ENCODE measurements around the gene SAC3D1.
"Not testable (repeated sequence)": the region's sequence is repeated elsewhere in the genome, so short reads cannot be mapped to it uniquely, and the experiment has no call there.

Gene SAC3D1

DNA sequence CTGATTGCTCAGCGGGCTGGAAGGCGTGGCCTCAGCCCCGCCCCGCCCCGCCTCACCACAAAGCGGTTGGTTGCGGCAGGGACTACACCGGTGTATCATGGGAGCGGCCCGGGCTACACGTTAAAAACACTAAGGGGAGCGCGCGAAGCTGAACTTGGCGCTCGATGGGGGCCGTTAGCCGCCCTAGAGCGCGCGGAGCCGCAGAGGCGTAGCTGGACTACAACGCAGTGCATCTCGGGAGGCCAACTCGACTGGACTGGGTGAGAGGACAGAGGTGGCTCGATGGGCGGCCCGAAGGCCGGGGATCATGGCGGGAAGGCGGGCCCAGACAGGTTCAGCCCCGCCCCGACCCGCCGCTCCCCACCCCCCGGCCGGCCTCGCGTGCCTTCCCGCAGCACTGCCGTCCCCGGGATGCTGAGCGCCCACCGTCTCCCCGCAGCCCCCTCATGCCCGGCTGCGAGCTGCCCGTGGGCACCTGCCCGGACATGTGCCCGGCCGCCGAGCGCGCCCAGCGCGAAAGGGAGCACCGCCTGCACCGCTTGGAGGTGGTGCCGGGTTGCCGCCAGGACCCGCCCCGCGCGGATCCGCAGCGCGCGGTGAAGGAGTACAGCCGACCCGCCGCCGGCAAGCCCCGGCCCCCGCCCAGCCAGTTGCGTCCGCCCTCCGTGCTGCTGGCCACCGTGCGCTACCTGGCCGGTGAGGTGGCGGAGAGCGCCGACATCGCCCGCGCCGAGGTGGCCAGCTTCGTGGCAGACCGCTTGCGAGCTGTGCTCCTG lies at the start of gene SAC3D1:
SAC3D1 (plus strand) TSS at position 364 of the 776 bp plus-strand sequence; CDS start at position 447, 83 bp downstream.
- peak; percentile 99 for DNase-seq

DNA sequence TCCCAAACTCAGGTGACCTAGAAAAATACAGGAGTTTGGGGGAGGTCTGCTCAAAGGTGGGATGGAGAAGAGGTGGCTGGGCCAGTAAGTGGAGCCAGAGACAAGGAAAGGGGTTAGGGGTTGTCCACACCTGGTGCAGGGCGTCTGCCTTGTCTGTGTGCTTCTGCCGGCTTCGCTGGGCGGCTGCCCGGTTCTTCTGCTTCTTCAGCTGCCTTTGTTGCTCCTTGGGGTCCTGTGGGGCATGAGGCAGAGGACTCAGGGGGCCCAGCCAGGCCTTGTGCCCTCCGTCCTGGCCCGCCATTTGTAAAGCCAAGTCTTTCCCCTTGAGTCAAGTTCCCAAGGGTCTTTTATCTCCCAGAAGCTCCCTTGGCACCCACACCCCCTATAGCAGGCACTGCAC lies 46.7 kb upstream of the SAC3D1 start:
- DNase-seq, result no peak

- no peak for DNase-seq
Observed at GRCh38 chr11:64996327-64996709, 44.7 kb upstream of the SAC3D1 start.

- peak; percentile 95 for DNase-seq
Observed at GRCh38 chr11:64996710-64997380, 44.2 kb upstream of the SAC3D1 start, which contains the start of gene BATF2. Gene BATF2 (minus strand): TSS chr11:64996971. CDS start chr11:64996914, 57 bp downstream.

GRCh38 chr11:64998141-64998540 lies 42.9 kb upstream of the SAC3D1 start:
- DNase-seq, result peak; percentile 73

- peak; percentile 49 for DNase-seq
Observed at GRCh38 chr11:64998690-64999431, 42.1 kb upstream of the SAC3D1 start.

DNA sequence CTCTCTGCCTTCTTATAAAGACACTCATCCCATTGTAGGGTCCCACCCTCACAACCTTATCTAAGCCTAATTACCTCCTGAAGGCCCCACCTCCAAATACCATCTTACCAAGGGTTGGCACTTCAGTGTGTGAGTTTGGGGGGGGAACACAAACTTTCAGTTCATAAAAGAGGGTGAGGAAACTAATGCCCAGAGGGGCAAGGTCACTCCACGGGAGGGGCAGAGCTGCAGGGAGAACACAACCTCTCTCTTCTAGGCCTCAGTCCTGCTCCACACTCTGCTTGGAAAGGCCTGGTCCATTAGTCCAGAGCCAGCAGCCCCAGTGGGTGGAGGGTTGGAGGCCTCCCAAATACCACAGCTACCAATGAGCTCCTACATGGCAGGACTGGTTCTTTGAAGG lies 41.5 kb upstream of the SAC3D1 start:
- no peak for DNase-seq

GRCh38 chr11:65002706-65003105 lies 38.3 kb upstream of the SAC3D1 start:
- no peak for DNase-seq

DNA sequence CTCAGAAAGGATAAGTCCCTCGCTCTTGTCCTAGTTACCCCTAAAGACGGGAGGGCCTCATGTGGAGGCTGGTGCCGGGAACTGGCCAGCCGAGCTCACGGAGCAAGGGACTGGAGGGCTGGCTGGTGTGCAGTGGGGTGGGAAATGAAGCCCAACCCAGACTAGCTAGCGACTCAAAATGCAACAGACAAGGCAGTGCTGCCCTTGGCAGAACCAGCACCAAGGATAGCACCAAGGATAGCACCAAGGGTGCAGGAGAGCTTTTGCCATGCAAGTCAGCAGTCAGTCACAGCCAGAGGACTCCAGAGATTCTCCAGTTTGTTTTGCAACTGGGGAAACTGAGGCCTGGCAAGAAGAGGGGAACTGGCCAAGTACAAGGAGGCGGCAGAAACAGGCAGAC lies 37.7 kb upstream of the SAC3D1 start:
- no peak for DNase-seq

- DNase-seq, result not testable (repeated sequence)
Observed at GRCh38 chr11:65003968-65004367, 37.0 kb upstream of the SAC3D1 start.

DNA sequence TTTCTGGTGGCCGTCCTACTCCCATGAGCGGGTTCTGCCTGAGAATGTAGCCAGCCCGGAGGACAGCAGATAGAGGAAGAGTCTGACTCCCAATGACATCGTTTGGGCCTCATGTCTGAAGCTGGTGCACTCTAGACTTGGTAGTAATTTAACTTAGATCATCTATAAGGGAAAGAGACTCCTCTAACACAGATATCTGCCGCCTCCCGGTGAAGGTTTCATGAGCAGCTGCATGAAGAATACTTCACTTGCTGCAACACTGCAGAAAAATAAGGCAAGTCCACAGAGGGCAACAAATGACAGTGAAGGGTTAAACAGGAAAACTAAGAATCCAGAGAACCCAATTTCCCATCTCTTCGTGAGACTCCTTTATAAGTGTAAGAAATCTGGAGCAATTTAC lies 33.0 kb upstream of the SAC3D1 start:
- no peak for DNase-seq

- DNase-seq, result no peak
Observed at GRCh38 chr11:65008873-65009272, 32.1 kb upstream of the SAC3D1 start.

DNA sequence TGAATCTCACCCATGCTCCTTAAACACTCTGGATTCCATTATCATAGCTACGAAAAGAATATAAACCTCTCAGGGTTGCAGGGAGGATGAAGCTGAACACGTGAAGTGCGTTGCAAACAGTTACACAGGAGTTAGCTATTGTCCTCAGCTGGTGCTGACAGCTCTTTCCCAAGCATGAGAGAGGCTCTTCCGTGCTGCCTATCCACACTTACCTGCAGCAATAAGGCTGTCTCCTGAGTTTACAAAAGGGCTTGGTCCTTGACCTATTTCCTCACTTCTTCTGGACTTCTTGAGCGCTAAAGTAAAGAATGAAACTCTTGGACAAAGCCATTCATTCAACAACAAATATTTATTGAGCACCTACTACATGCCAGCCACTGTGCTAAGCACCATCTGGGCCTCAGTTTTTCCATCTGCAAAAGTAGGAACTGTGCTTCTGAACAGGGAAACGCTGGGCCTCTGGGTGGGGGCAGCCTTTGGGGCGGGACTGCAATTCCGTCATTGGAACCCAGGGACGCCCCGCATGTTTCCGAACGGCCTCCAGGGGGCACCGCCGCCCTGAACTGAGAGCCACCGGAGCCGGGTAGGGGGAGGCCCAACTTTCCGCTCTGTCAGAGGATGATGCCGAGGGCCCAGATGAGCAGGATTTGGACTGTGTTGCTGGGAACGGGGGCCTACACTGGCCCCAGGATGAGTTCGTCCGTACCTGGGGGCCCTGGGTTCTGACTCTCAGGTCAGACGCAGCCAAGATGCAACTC lies 27.7 kb upstream of the SAC3D1 start:
- peak; percentile 96 for DNase-seq

DNA sequence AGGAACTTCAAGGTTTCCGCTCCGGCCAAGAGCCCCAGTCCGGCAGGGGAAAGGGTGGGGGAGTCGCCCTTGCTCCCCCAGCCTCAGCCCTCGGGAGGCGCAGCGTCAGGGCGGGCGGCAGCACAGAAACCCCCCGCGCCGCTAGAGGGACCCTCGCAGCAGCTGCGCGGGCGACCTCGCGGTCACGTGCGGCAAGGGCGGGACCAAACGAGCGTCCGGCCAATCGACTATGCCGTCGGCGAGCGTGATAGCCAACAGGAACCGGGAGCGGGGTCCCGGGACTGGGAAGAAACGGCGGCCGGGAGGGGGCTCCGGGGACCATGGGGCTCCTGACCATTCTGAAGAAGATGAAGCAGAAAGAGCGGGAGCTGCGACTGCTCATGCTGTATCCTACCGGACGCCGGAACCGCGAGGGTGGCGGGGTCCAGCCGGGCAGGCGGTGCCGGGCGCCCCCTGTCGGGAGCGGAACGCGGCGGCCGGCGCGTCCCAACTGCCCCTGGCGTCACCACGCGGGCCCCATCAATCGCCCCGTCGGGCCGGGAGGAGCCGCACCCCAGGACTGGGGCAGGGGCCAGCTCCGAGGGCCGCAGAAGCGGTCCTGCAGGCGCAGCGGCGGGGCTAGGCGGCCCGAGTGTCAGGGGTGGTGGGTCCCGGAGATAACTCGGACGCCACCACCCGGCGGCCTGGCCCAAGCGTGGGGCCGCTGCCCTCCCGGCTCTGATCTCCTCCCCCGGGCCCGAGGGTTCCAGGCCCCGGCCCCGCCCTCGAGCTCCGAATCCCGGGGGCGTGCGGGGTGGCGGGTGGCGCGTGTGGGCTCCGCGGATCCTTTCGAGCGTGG lies 26.9 kb upstream of the SAC3D1 start, which contains the start of gene ARL2:
ARL2 (plus strand) TSS at position 273 of the 838 bp plus-strand sequence; CDS start at position 321, 48 bp downstream.
- DNase-seq, result peak; percentile 95

DNA sequence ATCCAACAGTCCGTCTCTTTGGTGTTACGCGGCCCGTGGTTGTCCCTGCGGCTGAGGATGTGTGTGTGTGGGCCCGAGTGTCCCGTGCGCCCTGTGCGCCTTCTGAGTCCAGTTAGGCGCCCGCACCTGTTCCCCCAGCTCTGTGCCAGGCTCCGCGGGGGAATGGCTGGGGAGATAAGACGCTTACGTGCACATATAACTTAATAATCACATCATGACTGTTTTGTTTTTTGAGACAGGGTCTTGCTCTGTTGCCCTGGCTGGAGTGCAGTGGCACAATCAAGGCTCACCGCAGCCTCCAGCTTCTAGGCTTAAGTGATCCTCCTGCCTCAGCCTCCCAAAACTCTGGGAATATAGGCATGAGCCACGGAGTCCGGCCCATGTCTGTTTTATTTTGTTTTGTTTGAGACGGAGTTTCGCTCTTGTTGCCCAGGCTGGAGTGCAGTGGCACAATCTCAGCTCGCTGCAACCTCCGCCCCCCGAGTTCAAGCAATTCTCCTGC lies 26.2 kb upstream of the SAC3D1 start:
- DNase-seq, result peak; percentile 73

DNA sequence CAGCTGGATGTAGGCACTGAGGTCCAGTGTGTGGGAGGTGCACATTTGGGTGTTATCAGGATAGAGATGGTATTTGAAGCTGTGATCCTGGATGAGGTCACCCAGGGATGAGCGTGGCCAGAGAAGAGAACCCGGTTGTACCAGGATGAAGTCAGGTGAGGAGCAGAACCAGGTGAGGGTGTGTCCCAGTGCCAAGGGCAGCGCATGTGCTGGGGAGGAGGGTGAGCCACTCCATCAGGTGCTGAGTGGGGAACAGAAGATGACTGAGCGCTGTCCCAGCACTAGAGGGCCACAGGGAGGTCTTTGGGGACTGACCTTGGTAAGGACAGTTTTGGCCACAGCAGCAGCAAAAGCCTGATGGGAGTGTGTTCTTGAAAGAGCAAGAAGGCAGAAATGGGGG lies 24.3 kb upstream of the SAC3D1 start:
- no peak for DNase-seq

- no peak for DNase-seq
Observed at GRCh38 chr11:65017937-65018336, 23.1 kb upstream of the SAC3D1 start.

- no peak for DNase-seq
Observed at GRCh38 chr11:65019824-65020223, 21.2 kb upstream of the SAC3D1 start.

- DNase-seq, result no peak
Observed at GRCh38 chr11:65021003-65021402, 20.0 kb upstream of the SAC3D1 start.

- DNase-seq, result no peak
Observed at GRCh38 chr11:65021509-65021908, 19.5 kb upstream of the SAC3D1 start.

DNA sequence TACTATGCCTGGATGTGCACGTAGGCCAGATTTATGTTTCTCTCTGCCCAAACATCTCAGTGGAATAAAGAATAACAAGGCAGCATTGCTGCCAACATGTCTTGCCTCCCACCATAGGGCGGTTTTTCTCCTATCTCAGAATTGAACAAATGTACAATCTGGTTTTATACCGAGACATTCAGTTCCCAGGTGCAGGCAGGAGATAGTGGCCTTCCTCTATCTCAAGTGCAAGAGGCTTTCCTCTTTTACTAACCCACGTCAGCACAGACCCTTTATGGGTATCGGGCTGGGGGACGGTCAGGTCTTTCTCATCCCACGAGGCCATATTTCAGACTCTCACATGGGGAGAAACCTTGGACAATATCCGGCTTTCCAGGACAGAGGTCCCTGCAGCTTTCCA lies 17.5 kb upstream of the SAC3D1 start:
- peak; percentile 71 for DNase-seq

GRCh38 chr11:65026810-65027209 lies 14.2 kb upstream of the SAC3D1 start:
- DNase-seq, result no peak

All from OCI-M1 (cell line).